HCT116 (cell line): ENCODE data around the gene RBM47. TPM values are rescaled to one million over a fixed set of nuclear protein-coding genes. Genes with fewer than 3 reads are reported as not detected.

Experiments used
- ATAC-seq: fragments of 200-7000 bp; cut with Tn5 transposase; 2 replicates; pipeline ENCODE4 v1.9.1; 2020; ENCODE audit warnings: mild to moderate bottlenecking, moderate library complexity
- BruUV-seq: library from RNA; stranded (reverse); fragments of 400-500 nt; replicated peaks from 2 replicates; lab custom pipeline; 2021; lab: Mats Ljungman, UMichigan
- CTCF ChIA-PET: fragments of 300-600 bp; sonication (Branson Sonifier 250); formaldehyde crosslinking; loops from one replicate; lab custom pipeline; 2021; ENCODE audit warnings: antibody characterized with exemption; lab: Charles Lee
- POLR2A ChIA-PET: fragments of 300-600, 350-600 bp; sonication (Branson Sonifier 250); formaldehyde crosslinking; loops from one replicate; lab custom pipeline; 2021; ENCODE audit warnings: antibody characterized with exemption; lab: Charles Lee
- RAD21 ChIA-PET, 2 experiments: fragments of 300-600 bp; sonication (Branson Sonifier 250); formaldehyde crosslinking; loops; one replicate each; lab custom pipeline; 2023; ENCODE audit warnings: low total read pairs in 2 of 2; ENCODE audit not compliant: uncharacterized antibody in 2 of 2, unreplicated experiment in 2 of 2, low non-redundant PET in 1 of 2; lab: Charles Lee
- DNase-seq: peaks from one replicate; pipeline ENCODE4 v3.0.0-alpha.2; 2010; ENCODE audit warnings: low read depth, low spot score
- H2AFZ ChIP-seq: fragments of 200-600 bp; shearing (Covaris generic), sonication (generic); 2 replicates; pipeline ENCODE4 v1.6.1; 2017; ENCODE audit warnings: low read depth, mixed run types, mixed read lengths, antibody characterized with exemption, low read length; ENCODE audit not compliant: poor library complexity, severe bottlenecking
- H3K27ac ChIP-seq: 2 replicates; pipeline ENCODE4 v1.5.1; 2012; ENCODE audit warnings: low read depth, low read length
- H3K27me3 ChIP-seq: fragments of 200-600 bp; sonication (generic); 2 replicates; pipeline ENCODE4 v1.6.1; 2016; ENCODE audit warnings: mixed run types, low read length, mixed read lengths; ENCODE audit not compliant: insufficient read depth
- H3K36me3 ChIP-seq, 2 experiments: fragments of 200-500 bp in 1 of 2; fragments of 200-600 bp in 1 of 2; sonication (Bioruptor generic) in 1 of 2; sonication (generic) in 1 of 2; 2 replicates each; pipeline versions ENCODE4 v1.5.1 to v1.6.1; 2014 to 2016; ENCODE audit warnings: low read length in 2 of 2, inconsistent platforms in 1 of 2, mixed read lengths in 1 of 2, mixed run types in 1 of 2; ENCODE audit not compliant: insufficient read depth in 2 of 2, control insufficient read depth in 1 of 2
- H3K4me1 ChIP-seq, 2 experiments: fragments of 200-600 bp in 1 of 2; sonication (generic) in 1 of 2; 2 replicates each; pipeline versions ENCODE4 v1.5.1 to v1.6.1; 2012 to 2017; ENCODE audit warnings: low read length in 2 of 2, inconsistent platforms in 1 of 2, mild to moderate bottlenecking in 1 of 2, mixed read lengths in 1 of 2, mixed run types in 1 of 2, moderate library complexity in 1 of 2; ENCODE audit not compliant: insufficient read depth in 2 of 2, control insufficient read depth in 1 of 2
- H3K4me2 ChIP-seq: fragments of 200-600 bp; sonication (generic); 2 replicates; pipeline ENCODE4 v1.6.1; 2017; ENCODE audit warnings: mixed run types, low read length, mixed read lengths
- H3K4me3 ChIP-seq, 2 experiments: fragments of 200-600 bp in 1 of 2; sonication (generic) in 1 of 2; replicated peaks in 1 of 2; 2 replicates each; pipeline ENCODE4 v1.5.1; 2011 to 2016; ENCODE audit warnings: low read length in 2 of 2, control low read depth in 1 of 2, low read depth in 1 of 2, mild to moderate bottlenecking in 1 of 2, mixed read lengths in 1 of 2, mixed run types in 1 of 2
- H3K79me2 ChIP-seq: fragments of 200-600 bp; sonication (generic); 2 replicates; pipeline ENCODE4 v1.6.1; 2017; ENCODE audit warnings: mild to moderate bottlenecking, mixed run types, low read length, moderate library complexity, mixed read lengths; ENCODE audit not compliant: insufficient read depth
- H3K9ac ChIP-seq: fragments of 200-600 bp; sonication (generic); 2 replicates; pipeline ENCODE4 v1.6.1; 2016; ENCODE audit warnings: low read length, mixed read lengths
- H3K9me2 ChIP-seq: fragments of 200-600 bp; sonication (generic), shearing (Covaris generic); 2 replicates; pipeline ENCODE4 v1.6.1; 2017; ENCODE audit warnings: mixed run types, mild to moderate bottlenecking, moderate library complexity; ENCODE audit not compliant: insufficient read depth
- H3K9me3 ChIP-seq, 2 experiments: fragments of 200-500 bp in 1 of 2; fragments of 200-600 bp in 1 of 2; sonication (Bioruptor generic) in 1 of 2; sonication (generic) in 1 of 2; 2 replicates each; pipeline ENCODE4 v1.6.1; 2014 to 2017; ENCODE audit warnings: low read length in 2 of 2, mixed read lengths in 2 of 2, inconsistent platforms in 1 of 2, low read depth in 1 of 2, mild to moderate bottlenecking in 1 of 2, mixed run types in 1 of 2, moderate library complexity in 1 of 2; ENCODE audit not compliant: control insufficient read depth in 1 of 2, insufficient read depth in 1 of 2
- H4K20me1 ChIP-seq: fragments of 200-600 bp; sonication (generic), shearing (Covaris generic); 2 replicates; pipeline ENCODE4 v1.6.1; 2017; ENCODE audit warnings: mixed run types, mild to moderate bottlenecking, moderate library complexity; ENCODE audit not compliant: insufficient read depth
- CBX3 ChIP-seq: IDR thresholded peaks from 2 replicates; pipeline ENCODE4 v1.6.1; 2012; ENCODE audit warnings: low read depth
- CTCF ChIP-seq, 3 experiments: fragments of 200-600 bp in 1 of 3; sonication (generic) in 1 of 3; IDR thresholded peaks in 2 of 3; conservative IDR thresholded peaks in 1 of 3; 2 replicates each; pipeline ENCODE4 v1.5.1; 2012 to 2017; ENCODE audit warnings: low read depth in 2 of 3, low read length in 2 of 3, antibody characterized with exemption in 1 of 3, borderline replicate concordance in 1 of 3, control low read depth in 1 of 3, mild to moderate bottlenecking in 1 of 3, mixed read lengths in 1 of 3, mixed run types in 1 of 3, moderate library complexity in 1 of 3; ENCODE audit not compliant: insufficient read depth in 1 of 3
- EZH2phosphoT487 ChIP-seq: fragments of 200-600 bp; IDR thresholded peaks from 2 replicates; pipeline ENCODE4 v1.6.1; 2018; ENCODE audit warnings: antibody characterized with exemption, borderline replicate concordance
- JUND ChIP-seq: IDR thresholded peaks from 2 replicates; pipeline ENCODE4 v1.6.1; 2012
- MAX ChIP-seq: IDR thresholded peaks from 2 replicates; pipeline ENCODE4 v1.6.1; 2012
- POLR2AphosphoS5 ChIP-seq: IDR thresholded peaks from 2 replicates; pipeline ENCODE4 v1.6.1; 2011; ENCODE audit warnings: mild to moderate bottlenecking, low read depth, low read length, moderate library complexity
- RAD21 ChIP-seq: IDR thresholded peaks from 2 replicates; pipeline ENCODE4 v1.6.1; 2012; ENCODE audit warnings: low read depth, mild to moderate bottlenecking
- intact Hi-C: fragments of 100-400 bp; cut with micrococcal nuclease; formaldehyde crosslinking; loops from 2 replicates; pipeline ENCODE4 v1.10.0; 2022
- total RNA-seq: library from RNA; stranded (reverse); gene quantifications from one replicate; pipeline ENCODE4 v1.2.1, GENCODE V29; 2021; ENCODE audit not compliant: unreplicated experiment

The RBM47 gene
- total RNA-seq, 1 experiment from 2014 or later, result 22.2 TPM

- TF ChIP-seq POLR2AphosphoS5 (no peak), CTCF (IDR thresholded peaks at IDR 0.05 in 2 of 3, conservative IDR thresholded peaks at IDR 0.05 in 1 of 3; ENCODE audit: borderline replicate concordance in 1 of 3, insufficient read depth in 1 of 3, low read depth in 2 of 3, low read length in 2 of 3) (no peak), EZH2phosphoT487 (no peak), JUND (no peak), CBX3 (no peak), RAD21 (no peak), MAX (no peak)
- TF ChIP-seq, all 23 proteins: peak for 0
- Histone ChIP-seq H3K4me2 (no peak overlapping the region), H3K9me3 (no peaks in the 10 kb centered on the region), H3K27ac (no peak overlapping the region), H3K9ac (no peak overlapping the region), H2AFZ (no peak overlapping the region), H3K4me3 (no peak overlapping the region), H4K20me1 (no peaks in the 10 kb centered on the region), H3K9me2 (no peaks in the 10 kb centered on the region), H3K36me3 (no peaks in the 10 kb centered on the region), H3K79me2 (no peaks in the 10 kb centered on the region), H3K4me1 (peaks cover 0 to 7% of the 10 kb centered on the region in 2 experiments; a peak in 2 of 4 replicates), H3K27me3 (no peaks in the 10 kb centered on the region)
- ChIA-PET POLR2A (no interaction called here), CTCF (no interaction called here), RAD21 (no interaction called here)
- DNase-seq (no peak), ATAC-seq (no peak)
- intact Hi-C loops, result no loop called here
- no TSS peak for BruUV-seq
Measured at GRCh38 chr4:40418430-40419230, 211.0 kb downstream of the RBM47 start.
